ENCODE data around the gene HOOK1. TPM values are rescaled to one million over a fixed set of nuclear protein-coding genes. Genes with fewer than 3 reads are reported as not detected.
A peak's percentile ranks its signal among the peaks of the same experiment; 100 is the strongest.

HOOK1 gene
- total RNA-seq, 1 donor from 2014 or later: 12.1 TPM

- Histone ChIP-seq H2AFZ (replicated peaks) (no peak overlapping the region), H3K9ac (no peak overlapping the region), H3K4me3 (no peak overlapping the region), H3K27ac (no peak overlapping the region), H3K27me3 (no peaks in the 10 kb centered on the region), H4K20me1 (ENCODE audit: low read depth) (no peaks in the 10 kb centered on the region), H3K79me2 (ENCODE audit: low read depth) (no peaks in the 10 kb centered on the region), H3K36me3 (no peaks in the 10 kb centered on the region), H3K4me1 (no peaks in the 10 kb centered on the region), H3K4me2 (no peak overlapping the region), H3K9me3 (ENCODE audit: low read depth) (no peaks in the 10 kb centered on the region), H3F3A (ENCODE audit: low read depth) (no peaks in the 10 kb centered on the region)
- H3K27me3 Mint-ChIP-seq (ENCODE audit: insufficient read depth, low read depth): peaks cover 2% of the 10 kb centered on the region
- no peak overlapping the region for H3K4me3 Mint-ChIP-seq
- H3K4me1 Mint-ChIP-seq: no peaks in the 10 kb centered on the region
- H3K27ac Mint-ChIP-seq: no peak overlapping the region
- H3K36me3 Mint-ChIP-seq: no peaks in the 10 kb centered on the region
- no peaks in the 10 kb centered on the region for H3K9me3 Mint-ChIP-seq
- no peak for TF ChIP-seq CTCF (IDR thresholded peaks at IDR 0.05)
- no peak for TF ChIP-seq EZH2 (IDR thresholded peaks at IDR 0.05)
- no peak for TF ChIP-seq EZH2phosphoT487 (IDR thresholded peaks at IDR 0.05)
- DNase-seq (ENCODE audit: low spot score): no peak
These were observed 87.1 kb downstream of the HOOK1 start for GRCh38 chr1:59901770-59902388.

GRCh38 chr1:59903141-59903754 lies 88.5 kb downstream of the HOOK1 start:
- Mint-ChIP-seq H3K27ac (no peak overlapping the region), H3K4me1 (no peaks in the 10 kb centered on the region), H3K27me3 (ENCODE audit: insufficient read depth, low read depth) (peaks cover 2% of the 10 kb centered on the region), H3K9me3 (no peaks in the 10 kb centered on the region), H3K36me3 (no peaks in the 10 kb centered on the region), H3K4me3 (no peak overlapping the region)
- H3K27me3 ChIP-seq: no peaks in the 10 kb centered on the region
- no peaks in the 10 kb centered on the region for H3K79me2 ChIP-seq (ENCODE audit: low read depth)
- no peak overlapping the region for H2AFZ ChIP-seq (replicated peaks)
- H4K20me1 ChIP-seq (ENCODE audit: low read depth): no peaks in the 10 kb centered on the region
- H3K36me3 ChIP-seq: no peaks in the 10 kb centered on the region
- H3K9me3 ChIP-seq (ENCODE audit: low read depth): no peaks in the 10 kb centered on the region
- H3K4me1 ChIP-seq: no peaks in the 10 kb centered on the region
- peak; percentile 44 for DNase-seq (ENCODE audit: low spot score)
- no peak overlapping the region for H3K27ac ChIP-seq
- no peak overlapping the region for H3K9ac ChIP-seq
- H3K4me2 ChIP-seq: no peak overlapping the region
- TF ChIP-seq EZH2phosphoT487 (IDR thresholded peaks at IDR 0.05) (no peak), CTCF (IDR thresholded peaks at IDR 0.05) (peak; percentile 64), EZH2 (IDR thresholded peaks at IDR 0.05) (no peak)
- H3F3A ChIP-seq (ENCODE audit: low read depth): no peaks in the 10 kb centered on the region
- no peak overlapping the region for H3K4me3 ChIP-seq

- no peak overlapping the region for H3K9ac ChIP-seq
- Mint-ChIP-seq H3K27me3 (ENCODE audit: insufficient read depth, low read depth) (peaks cover 1% of the 10 kb centered on the region), H3K27ac (no peak overlapping the region), H3K36me3 (no peaks in the 10 kb centered on the region), H3K4me3 (no peak overlapping the region), H3K4me1 (peaks cover 3% of the 10 kb centered on the region), H3K9me3 (no peaks in the 10 kb centered on the region)
- H3K27me3 ChIP-seq: no peaks in the 10 kb centered on the region
- DNase-seq (ENCODE audit: low spot score): no peak
- H3F3A ChIP-seq (ENCODE audit: low read depth): no peaks in the 10 kb centered on the region
- H3K4me2 ChIP-seq: no peak overlapping the region
- no peak overlapping the region for H3K4me3 ChIP-seq
- H3K27ac ChIP-seq: no peak overlapping the region
- TF ChIP-seq EZH2phosphoT487 (IDR thresholded peaks at IDR 0.05) (no peak), EZH2 (IDR thresholded peaks at IDR 0.05) (no peak), CTCF (IDR thresholded peaks at IDR 0.05) (no peak)
- no peaks in the 10 kb centered on the region for H3K79me2 ChIP-seq (ENCODE audit: low read depth)
- H2AFZ ChIP-seq (replicated peaks): no peak overlapping the region
- no peaks in the 10 kb centered on the region for H4K20me1 ChIP-seq (ENCODE audit: low read depth)
- no peaks in the 10 kb centered on the region for H3K4me1 ChIP-seq
- no peaks in the 10 kb centered on the region for H3K36me3 ChIP-seq
- H3K9me3 ChIP-seq (ENCODE audit: low read depth): no peaks in the 10 kb centered on the region
These were observed 92.2 kb downstream of the HOOK1 start for GRCh38 chr1:59906931-59907330.
